B cell (primary cell): ENCODE results near the gene SIRPG.

Experiments
- CTCF ChIP-seq: fragments of 200-600 bp; IDR thresholded peaks from one replicate; pipeline ENCODE4 v1.8.0; 2022; ENCODE audit warnings: antibody characterized with exemption, mild to moderate bottlenecking
- EZH2 ChIP-seq: IDR thresholded peaks from 2 replicates; pipeline ENCODE4 v1.6.1; 2012; ENCODE audit warnings: borderline replicate concordance, low read depth, mild to moderate bottlenecking, moderate library complexity, low read length; ENCODE audit not compliant: insufficient read depth, poor library complexity, severe bottlenecking

- TF ChIP-seq EZH2 (no peak), CTCF (no peak)
These were observed 5.5 kb downstream of the SIRPG start for GRCh38 chr20:1652104-1652503.
